ENCODE measurements around the gene KIRREL3. TPM values are rescaled to one million over a fixed set of nuclear protein-coding genes. Genes with fewer than 3 reads are reported as not detected.

Gene KIRREL3
- polyA plus RNA-seq, 1 of the 3 experiments (the other 2 are of a cell fraction) = 3.7 TPM

- Histone ChIP-seq H2AFZ (ENCODE audit: low read depth) (no peak overlapping the region), H3K9me3 (no peaks in the 10 kb centered on the region), H3K36me3 (replicated peaks in 1 of 2; ENCODE audit: control insufficient read depth in 1 of 2, insufficient read depth in 2 of 2, low read length in 1 of 2) (no peaks in the 10 kb centered on the region), H4K20me1 (ENCODE audit: insufficient read depth) (no peaks in the 10 kb centered on the region), H3K27me3 (ENCODE audit: insufficient read depth) (no peaks in the 10 kb centered on the region), H3K4me1 (ENCODE audit: control insufficient read depth in 1 of 2, insufficient read depth in 2 of 2, low read depth in 1 of 2, low read length in 1 of 2) (no peaks in the 10 kb centered on the region), H3K9ac (no peak overlapping the region), H3K9me2 (no peaks in the 10 kb centered on the region), H3K27ac (ENCODE audit: low read depth in 2 of 2, low read length in 1 of 2) (no peak overlapping the region), H3F3A (replicated peaks; ENCODE audit: insufficient read depth) (peaks cover 6% of the 10 kb centered on the region), H3K4me3 (ENCODE audit: low read depth in 2 of 2, low read length in 1 of 2) (no peak overlapping the region), H3K4me2 (no peak overlapping the region), H3K79me2 (ENCODE audit: insufficient read depth) (0 out of 2 replicates have a peak, but pooled peaks cover 7% of the 10 kb centered on the region)
- ChIA-PET CTCF (no interaction called here), POLR2A (interaction anchor here (0.6 kb wide), 1 partner anchor 1233 kb away, joined by 3 read pairs; no protein-coding TSS in a partner anchor)
- WGBS (ENCODE audit: low lambda C conversion rate) = 94% methylated on average over 2 of the region's 2 CpGs
- DNase-seq = no peak
- TF ChIP-seq POLR2AphosphoS5 (IDR thresholded peaks at IDR 0.05; ENCODE audit: low read depth, low read length) (no peak), MAX (IDR thresholded peaks at IDR 0.05; ENCODE audit: low read depth) (no peak), EZH2phosphoT487 (IDR thresholded peaks at IDR 0.05; ENCODE audit: borderline replicate concordance, low read depth) (no peak), ELF1 (IDR thresholded peaks at IDR 0.05) (no peak), USF2 (IDR thresholded peaks at IDR 0.05; ENCODE audit: borderline replicate concordance, low read depth, low read length) (no peak), IRF3 (IDR thresholded peaks at IDR 0.05; ENCODE audit: low read depth, low read length) (no peak), FOXM1 (IDR thresholded peaks at IDR 0.05; ENCODE audit: low read depth) (no peak), RCOR1 (IDR thresholded peaks at IDR 0.05; ENCODE audit: low read length) (no peak), MXI1 (IDR thresholded peaks at IDR 0.05; ENCODE audit: low read depth, low read length) (no peak), YY1 (IDR thresholded peaks at IDR 0.05; ENCODE audit: low read depth) (no peak), SMC3 (IDR thresholded peaks at IDR 0.05; ENCODE audit: low read depth, low read length) (no peak), TEAD4 (IDR thresholded peaks at IDR 0.05; ENCODE audit: borderline replicate concordance, insufficient read depth) (no peak), EP300 (IDR thresholded peaks at IDR 0.05; ENCODE audit: borderline replicate concordance in 1 of 2, low read depth in 1 of 2, low read length in 1 of 2) (no peak), USF1 (IDR thresholded peaks at IDR 0.05; ENCODE audit: borderline replicate concordance, low read depth) (no peak), TCF12 (IDR thresholded peaks at IDR 0.05) (no peak)
These were observed 96.0 kb downstream of the KIRREL3 start for GRCh38 chr11:126904520-126904919.

GRCh38 chr11:126901783-126902182, 98.8 kb downstream of the KIRREL3 start:
- no peaks in the 10 kb centered on the region for H4K20me1 ChIP-seq (ENCODE audit: insufficient read depth)
- H3K9me3 ChIP-seq = no peaks in the 10 kb centered on the region
- H3K4me3 ChIP-seq (ENCODE audit: low read depth in 2 of 2, low read length in 1 of 2) = no peak overlapping the region
- POLR2A ChIA-PET = no interaction called here
- no peaks in the 10 kb centered on the region for H3K36me3 ChIP-seq (replicated peaks in 1 of 2; ENCODE audit: control insufficient read depth in 1 of 2, insufficient read depth in 2 of 2, low read length in 1 of 2)
- 38% methylated on average over 3 of the region's 3 CpGs for WGBS (ENCODE audit: low lambda C conversion rate)
- no peaks in the 10 kb centered on the region for H3K9me2 ChIP-seq
- DNase-seq = no peak
- no peak overlapping the region for H3K4me2 ChIP-seq
- H3K79me2 ChIP-seq (ENCODE audit: insufficient read depth) = 0 out of 2 replicates have a peak, but pooled peaks cover under 1% of the 10 kb centered on the region
- TF ChIP-seq EP300 (IDR thresholded peaks at IDR 0.05; ENCODE audit: borderline replicate concordance in 1 of 2, low read depth in 1 of 2, low read length in 1 of 2) = no peak
- TF ChIP-seq FOXJ3 (CRISPR knock-in tag; IDR thresholded peaks at IDR 0.05) = no peak
- no peak for TF ChIP-seq CHD2 (IDR thresholded peaks at IDR 0.05; ENCODE audit: low read length, partially characterized antibody)
- no peak for TF ChIP-seq JUND (IDR thresholded peaks at IDR 0.05)
- TF ChIP-seq POLR2AphosphoS5 (IDR thresholded peaks at IDR 0.05; ENCODE audit: low read depth, low read length) = no peak
- no peak for TF ChIP-seq USF1 (IDR thresholded peaks at IDR 0.05; ENCODE audit: borderline replicate concordance, low read depth)
- no peaks in the 10 kb centered on the region for H3K27me3 ChIP-seq (ENCODE audit: insufficient read depth)
- H3K27ac ChIP-seq (ENCODE audit: low read depth in 2 of 2, low read length in 1 of 2) = no peak overlapping the region
- peaks cover 6% of the 10 kb centered on the region for H3F3A ChIP-seq (replicated peaks; ENCODE audit: insufficient read depth)
- no peak overlapping the region for H3K9ac ChIP-seq
- H2AFZ ChIP-seq (ENCODE audit: low read depth) = no peak overlapping the region
- CTCF ChIA-PET = interaction anchor here (1.1 kb wide), 1 partner anchor 8 kb away, joined by 3 read pairs; no protein-coding TSS in a partner anchor
- no peaks in the 10 kb centered on the region for H3K4me1 ChIP-seq (ENCODE audit: control insufficient read depth in 1 of 2, insufficient read depth in 2 of 2, low read depth in 1 of 2, low read length in 1 of 2)

Measured in SK-N-SH (cell line).